Measurements from ENCODE around the gene SMAD7.

Gene SMAD7

DNA sequence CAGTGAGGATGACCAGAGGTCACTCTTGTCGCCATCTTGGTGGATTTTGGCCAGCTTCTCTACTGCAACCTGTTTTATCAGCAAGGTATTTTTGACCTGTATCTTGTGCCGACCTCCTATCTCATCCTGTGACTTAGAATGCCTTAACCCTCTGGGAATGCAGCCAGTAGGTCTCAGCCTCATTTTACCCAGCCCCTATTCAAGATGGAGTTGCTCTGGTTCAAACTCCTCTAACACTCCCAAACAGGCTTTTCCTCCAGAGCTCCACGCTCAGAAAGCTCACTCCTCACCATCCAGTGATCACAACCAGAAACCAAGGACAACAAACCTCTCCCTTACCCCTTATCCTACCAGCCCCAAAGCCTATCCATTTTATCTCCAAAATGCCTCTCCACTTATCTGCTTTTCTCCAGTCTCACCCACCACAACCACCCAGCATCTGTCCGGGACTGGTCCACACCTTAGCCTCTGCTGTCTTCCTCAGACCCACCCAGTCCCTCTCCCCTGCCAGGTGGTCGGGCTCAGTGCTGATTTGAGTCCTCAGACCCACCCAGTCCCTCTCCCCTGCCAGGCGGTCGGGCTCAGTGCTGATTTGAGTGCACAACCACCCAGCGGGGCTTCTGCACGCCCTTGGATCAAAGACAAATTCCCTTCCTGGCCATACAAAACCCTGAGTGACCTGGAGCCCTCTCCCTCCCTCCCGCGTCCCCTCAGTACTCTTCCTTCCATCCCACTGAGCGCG is 11.7 kb upstream of the SMAD7 start:
- DNase-seq: peak; percentile 31

DNA sequence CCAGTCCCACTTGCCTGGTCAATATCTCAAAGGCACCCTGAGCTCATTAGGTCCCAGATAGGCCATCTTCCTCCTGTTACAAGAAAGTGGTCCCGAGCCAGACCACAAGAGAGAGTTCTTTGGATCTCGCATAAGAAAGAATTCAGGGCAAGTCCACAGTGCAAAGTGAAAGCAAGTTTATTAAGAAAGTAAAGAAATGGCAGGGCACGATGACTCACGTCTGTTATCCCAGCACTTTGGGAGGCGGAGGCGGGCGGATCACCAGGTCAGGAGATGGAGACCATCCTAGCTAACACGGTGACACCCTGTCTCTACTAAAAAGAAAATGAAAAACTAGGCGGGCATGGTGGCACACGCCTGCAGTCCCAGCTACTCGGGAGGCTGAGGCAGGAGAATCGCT is 10.8 kb upstream of the SMAD7 start:
- DNase-seq: no peak

DNA sequence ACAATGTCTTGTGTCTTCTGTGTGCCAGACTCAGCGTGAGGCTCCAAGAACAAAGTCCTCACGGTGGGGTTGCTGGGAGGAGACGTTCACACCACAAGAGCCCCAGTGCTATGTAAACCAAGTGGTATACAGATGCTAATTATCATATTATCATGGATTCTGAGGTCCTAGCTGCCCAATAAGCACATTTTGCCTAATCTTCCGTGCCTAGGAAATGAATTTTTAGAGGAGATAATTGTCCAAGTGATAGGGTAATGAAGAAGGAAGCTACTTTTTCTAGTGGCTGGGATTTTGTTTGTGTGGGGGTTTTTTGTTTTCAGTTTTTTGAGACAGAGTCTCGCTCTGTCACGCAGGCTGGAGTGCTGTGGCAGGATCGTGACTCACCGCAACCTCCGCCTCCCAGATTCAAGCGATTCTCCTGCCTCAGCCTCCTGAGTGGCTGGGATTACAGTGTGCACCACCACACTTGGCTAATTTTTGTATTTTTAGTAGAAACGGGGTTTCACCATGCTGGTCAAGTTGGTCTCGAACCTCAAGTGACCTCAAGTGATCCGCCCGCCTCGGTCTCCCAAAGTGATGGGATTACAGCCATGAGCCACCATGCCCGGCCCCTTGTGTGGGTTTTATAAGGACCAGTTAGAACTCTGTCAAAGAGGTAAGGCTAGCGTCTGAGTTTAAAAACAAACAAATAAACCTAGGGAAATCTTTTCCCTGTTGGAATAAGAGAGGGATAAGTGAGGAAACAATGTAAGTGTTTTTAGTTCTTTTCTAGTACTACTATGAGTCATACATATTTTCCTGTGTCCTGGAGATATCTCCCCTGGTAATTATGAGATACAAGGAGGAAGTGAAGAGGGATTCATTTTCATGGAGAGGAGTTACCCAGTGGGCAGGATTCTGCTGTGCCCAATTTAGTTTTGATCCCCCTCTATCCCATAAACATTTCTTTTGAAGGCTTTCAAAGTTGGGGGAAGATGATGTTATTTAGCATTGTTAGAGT is 9.5 kb upstream of the SMAD7 start:
- DNase-seq: no peak

DNA sequence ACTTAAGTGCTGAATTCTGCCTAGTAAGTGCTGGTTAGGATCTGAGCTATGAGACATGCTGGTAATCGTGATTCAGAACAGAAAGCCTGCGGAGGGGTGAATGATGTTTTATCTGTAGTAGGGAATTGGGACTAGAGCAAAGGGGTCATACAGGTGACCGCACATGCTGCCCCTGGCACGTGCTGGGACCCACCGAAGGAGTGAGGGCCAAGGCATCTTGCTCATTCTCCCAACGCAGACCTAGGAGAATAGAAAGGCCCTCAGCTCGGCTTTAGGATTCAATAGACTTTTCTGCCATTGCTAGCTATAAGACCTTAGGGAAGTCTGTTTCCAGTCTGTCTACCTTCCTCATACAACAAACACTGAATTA is 8.8 kb upstream of the SMAD7 start:
- no peak for DNase-seq

GRCh38 chr18:48958951-48959350 is 8.2 kb upstream of the SMAD7 start:
- DNase-seq: no peak

DNA sequence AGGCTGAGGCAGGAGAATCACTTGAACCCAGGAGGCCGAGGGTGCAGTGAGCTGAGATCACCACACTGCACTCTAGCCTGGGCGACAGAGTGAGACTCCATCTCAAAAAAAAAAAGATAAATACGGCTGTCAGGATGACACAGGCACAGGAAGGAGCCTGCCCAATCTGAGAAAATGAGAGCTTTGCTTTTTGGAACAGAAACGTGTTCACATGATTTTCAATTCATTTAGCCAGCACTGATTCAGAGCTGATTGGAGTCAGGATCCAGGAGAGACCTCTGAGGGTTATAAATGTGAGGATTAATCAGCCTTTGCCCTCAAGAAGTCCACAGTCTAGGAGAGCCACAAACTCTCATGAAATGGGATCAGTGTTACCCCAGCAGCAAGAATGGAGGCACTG is 6.9 kb upstream of the SMAD7 start:
- DNase-seq: no peak

GRCh38 chr18:48957136-48957535 is 6.4 kb upstream of the SMAD7 start:
- DNase-seq: no peak

DNA sequence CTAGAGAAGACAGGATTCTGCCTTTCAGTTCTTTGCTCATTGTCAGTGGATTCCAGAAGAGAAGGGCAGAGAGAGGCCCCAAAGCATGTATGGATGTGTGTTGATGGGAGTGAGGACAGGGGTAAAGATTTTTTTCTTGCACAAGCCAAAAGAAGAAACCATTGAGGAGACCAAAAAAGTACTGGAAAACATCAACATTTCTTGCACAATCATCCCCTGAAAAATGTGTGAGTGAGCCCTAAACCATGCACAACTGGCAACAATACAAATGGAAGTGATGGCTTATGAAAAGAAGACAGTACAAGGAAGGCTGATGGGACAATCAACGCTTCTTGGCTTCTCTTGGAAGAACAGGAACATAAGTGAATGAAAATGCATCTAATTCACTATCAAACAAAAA is 5.6 kb upstream of the SMAD7 start:
- no peak for DNase-seq

DNA sequence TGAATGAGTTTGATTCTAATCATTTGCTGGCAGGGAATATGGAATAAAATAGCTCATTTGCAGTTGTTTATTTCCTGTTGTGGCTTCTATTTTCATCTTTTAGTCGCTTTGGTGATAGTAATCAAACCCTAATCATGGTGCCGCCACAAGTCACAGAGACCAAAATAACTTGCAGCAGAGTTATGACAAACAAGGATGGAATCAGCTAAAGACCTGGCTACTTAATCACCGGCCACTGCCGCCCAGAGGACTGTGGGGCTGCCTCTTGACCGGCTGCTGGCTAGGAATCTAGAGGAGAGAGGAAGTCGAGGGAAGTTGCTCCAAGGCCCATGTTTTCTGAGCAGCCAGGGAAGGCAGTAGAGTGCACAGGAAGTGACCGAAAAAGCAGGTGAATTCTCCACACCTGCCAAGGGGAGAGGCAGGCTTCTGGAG is 5.1 kb upstream of the SMAD7 start:
- peak; percentile 37 for DNase-seq

GRCh38 chr18:48954886-48955819 is 4.4 kb upstream of the SMAD7 start:
- DNase-seq: peak; percentile 7

GRCh38 chr18:48953104-48953706 is 2.4 kb upstream of the SMAD7 start:
- no peak for DNase-seq

DNA sequence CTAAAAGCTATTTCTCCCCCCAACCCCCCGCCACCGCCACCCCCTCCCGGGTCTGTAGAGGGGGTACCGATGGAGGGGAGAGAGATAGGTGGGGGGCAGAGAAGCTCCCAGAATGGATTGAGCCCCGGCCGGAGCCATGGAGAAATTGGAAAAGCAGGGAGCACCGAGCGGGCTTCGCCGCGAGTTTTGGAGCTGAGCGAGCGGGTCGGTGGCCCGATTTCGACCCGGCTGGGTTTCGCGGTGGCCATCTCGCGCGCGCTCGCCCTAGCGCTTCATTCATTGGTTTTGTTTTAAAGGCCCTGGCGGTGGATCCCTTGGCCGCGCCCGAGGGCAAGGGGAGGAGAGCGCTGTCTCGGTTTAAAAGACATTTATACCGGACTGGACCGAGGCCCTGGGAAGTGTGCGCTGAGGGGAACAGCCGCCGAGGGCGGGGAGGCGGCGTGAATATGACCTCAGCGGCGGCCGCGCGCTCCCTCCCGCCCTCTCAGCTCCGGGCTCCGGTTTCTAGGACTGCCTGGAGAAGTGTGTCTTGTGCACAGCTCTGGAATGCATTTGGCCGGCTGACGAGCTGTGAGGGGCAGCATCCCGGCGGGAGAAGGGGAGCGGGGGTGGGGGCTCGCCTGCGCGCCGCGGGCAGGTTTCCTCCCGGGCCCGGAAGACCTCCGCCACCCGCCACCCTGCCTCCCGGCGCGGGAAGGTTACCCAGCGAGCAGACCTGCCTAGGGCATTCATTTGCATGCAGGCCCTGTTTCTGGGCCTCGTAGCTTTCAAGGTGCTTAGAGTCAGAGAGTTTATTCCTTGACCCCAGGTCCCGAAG is 1.7 kb upstream of the SMAD7 start:
- DNase-seq: peak; percentile 97

GRCh38 chr18:48951448-48952286 is 902 bp upstream of the SMAD7 start:
- peak; percentile 94 for DNase-seq

DNA sequence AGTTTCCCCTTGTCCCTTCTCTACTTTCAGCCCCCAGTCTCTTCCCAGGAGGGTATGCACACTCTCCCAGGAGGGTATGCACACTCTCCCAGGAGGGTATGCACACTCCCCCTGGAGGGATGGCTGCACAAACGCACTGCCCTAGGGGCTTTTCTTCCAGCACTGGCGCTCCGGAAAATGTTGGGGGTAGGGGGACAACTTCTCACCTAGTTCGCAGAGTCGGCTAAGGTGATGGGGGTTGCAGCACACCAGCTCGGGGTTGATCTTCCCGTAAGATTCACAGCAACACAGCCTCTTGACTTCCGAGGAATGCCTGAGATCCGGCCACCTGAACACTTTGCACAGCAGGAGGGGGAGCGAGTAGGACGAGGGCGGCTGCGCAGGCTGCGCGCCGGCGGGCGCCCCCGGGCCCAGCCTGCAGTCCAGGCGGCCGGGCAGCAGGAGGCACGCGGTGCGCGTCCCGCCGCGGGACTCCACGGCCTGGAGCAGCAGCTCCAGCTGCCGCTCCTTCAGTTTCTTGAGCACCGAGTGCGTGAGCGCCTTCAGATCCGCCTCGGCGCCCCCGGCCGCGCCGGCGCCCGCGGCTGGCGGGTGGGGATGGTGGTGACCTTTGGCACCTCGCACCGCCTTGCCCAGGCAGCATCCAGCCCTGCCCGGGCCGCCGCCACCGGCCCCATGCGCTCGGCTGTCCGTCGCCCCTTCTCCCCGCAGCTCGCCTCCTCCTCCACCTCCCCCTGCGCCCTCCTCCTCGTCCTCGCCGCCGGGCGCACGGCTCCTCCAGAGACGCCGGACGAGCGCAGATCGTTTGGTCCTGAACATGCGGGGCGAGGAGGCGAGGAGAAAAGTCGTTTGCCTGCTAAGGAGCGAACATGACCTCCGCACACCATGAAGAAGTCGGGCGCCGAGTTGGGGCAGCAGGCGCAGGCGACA is 894 bp downstream of the SMAD7 start:
- DNase-seq: peak; percentile 81

DNA sequence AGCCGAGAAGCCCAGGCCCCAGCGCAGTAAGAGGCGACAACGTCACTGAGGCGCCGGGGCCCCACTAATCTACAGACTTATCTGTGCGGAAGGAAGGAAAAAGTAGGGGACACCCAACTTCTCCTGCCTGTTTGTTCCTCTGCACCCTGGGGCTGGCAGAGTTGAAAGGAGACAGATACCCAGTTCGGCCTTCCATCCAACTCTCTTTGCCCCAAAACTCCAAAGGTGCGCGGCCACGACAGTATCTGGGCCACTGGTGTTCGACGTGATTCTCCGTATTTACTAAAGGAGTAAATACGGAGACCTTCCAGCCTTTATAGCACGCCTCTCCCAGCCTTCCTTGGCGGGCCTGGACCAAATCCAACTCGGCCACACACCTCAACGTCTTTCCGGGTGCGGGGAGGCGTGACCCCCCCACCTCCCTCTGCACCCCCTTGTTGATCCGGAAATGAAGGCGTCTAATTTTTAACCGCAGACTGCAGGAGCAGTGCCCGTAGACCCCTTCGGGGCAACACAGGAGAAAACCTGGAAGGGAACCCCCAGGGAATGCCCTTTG is 1.6 kb downstream of the SMAD7 start:
- DNase-seq: peak; percentile 73

- DNase-seq: peak; percentile 76
These were observed 2.4 kb downstream of the SMAD7 start for GRCh38 chr18:48948112-48949049.

GRCh38 chr18:48947560-48947959 is 3.2 kb downstream of the SMAD7 start:
- no peak for DNase-seq
